GM19025 (cell line): Measurements from ENCODE around the gene TRIO.
"Not testable (repeated sequence)": the region's sequence is repeated elsewhere in the genome, so short reads cannot be mapped to it uniquely, and the experiment has no call there.

Experiments used
- ATAC-seq: cut with Tn5 transposase; IDR thresholded peaks from one replicate; pipeline ENCODE4 v1.9.1; 2021; ENCODE audit warnings: mild to moderate bottlenecking, low read depth, moderate library complexity; ENCODE audit not compliant: unreplicated experiment

TRIO gene

DNA sequence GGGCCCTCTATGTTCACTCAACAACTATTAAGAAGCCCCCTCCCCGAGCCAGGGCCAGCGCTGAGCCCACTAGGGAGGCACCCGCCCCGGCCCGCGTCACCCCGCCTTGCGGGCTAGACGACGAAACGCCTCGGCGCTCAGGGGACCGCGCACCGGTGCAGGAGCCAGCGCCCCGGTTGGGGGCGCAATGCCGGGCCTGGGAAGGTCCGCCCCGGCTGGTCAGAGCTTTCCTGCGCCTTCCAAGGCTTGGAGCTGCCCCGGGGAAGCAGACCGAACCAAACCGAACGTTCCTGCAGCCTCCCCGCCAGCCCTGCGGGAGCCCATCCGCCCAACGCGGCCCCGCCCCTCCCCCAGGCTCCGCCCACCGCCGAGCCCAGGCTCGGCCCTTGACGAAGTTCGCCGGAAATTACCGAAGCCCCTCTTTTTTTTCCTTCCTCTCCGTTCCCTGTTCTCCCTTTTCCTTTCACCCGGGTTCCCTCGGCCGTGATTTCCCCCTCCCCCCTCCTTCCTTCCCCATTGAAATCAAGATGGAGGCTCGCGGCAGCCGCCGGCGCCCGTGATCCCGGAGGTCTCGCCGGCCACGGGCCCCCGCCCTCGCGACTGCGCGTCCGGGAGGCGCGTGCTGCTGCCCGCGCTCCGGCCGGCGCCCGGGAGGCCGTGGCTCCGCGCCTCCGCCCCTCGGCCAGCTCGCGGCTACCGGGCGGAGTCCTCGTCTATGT lies at the start of gene TRIO:
Gene TRIO, plus strand, starts transcription at position 516 of the 719 bp plus-strand sequence. CDS start 384 bp downstream, outside the sequence.
- ATAC-seq, result peak; percentile 44

DNA sequence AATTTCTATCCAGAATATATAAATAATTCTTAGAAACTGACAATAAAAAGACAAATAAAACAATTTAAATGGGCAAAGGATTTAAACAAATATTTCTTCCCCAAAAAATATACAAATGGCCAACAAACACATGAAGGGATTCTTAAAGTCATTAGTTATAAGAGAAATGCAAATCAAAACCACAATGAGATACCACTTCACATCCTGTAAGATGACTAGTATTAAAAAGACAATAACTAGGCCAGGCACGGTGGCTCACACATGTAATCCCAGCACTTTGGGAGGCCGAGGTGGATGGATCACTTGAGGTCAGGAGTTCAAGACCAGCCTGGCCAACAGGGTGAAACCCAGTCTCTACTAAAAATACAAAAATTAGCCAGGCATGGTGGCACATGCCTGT lies 45.8 kb upstream of the TRIO start:
- ATAC-seq, result not testable (repeated sequence)

- no peak for ATAC-seq
Observed at GRCh38 chr5:14097998-14098471, 45.1 kb upstream of the TRIO start.

- no peak for ATAC-seq
Observed at GRCh38 chr5:14100281-14100680, 42.9 kb upstream of the TRIO start.

- ATAC-seq, result no peak
Observed at GRCh38 chr5:14101922-14102321, 41.2 kb upstream of the TRIO start.

DNA sequence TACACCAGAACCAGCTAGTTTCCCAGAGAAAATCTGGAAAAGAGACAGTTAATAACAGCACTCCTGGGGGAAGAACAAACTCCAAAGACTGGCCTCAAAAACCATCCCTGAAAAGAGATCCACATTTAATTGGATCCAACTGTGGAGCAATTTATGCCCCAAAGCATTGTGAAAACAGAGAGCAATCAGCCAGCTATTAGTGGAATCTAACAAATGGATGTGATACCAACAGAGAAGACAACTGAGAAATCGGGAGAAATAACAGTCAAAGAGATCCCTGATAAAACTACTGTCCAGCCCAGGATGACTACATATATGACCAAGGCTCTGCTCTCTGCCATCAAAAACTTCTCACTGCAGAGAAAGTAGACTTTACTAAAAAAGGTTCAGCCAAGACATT lies 40.5 kb upstream of the TRIO start:
- ATAC-seq, result no peak

GRCh38 chr5:14105718-14106410 lies 37.3 kb upstream of the TRIO start:
- ATAC-seq, result no peak

DNA sequence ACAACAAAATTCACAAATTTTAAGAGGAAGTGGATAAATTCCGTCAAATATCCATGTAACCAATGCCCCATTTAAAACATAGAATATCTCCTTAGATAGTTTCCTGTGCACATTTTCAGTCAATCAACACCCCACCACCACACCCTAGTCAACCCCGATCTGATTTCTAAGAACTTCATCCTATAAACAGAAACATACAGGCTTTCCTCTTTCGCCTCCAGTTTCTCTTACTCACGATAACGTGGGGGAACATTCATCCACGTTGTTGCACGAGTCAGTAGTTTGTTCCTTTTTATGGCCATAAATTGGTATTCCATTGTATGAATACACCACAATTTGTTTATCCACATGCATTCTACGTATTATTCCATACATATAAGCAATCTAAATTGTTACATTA lies 35.6 kb upstream of the TRIO start:
- ATAC-seq, result no peak

DNA sequence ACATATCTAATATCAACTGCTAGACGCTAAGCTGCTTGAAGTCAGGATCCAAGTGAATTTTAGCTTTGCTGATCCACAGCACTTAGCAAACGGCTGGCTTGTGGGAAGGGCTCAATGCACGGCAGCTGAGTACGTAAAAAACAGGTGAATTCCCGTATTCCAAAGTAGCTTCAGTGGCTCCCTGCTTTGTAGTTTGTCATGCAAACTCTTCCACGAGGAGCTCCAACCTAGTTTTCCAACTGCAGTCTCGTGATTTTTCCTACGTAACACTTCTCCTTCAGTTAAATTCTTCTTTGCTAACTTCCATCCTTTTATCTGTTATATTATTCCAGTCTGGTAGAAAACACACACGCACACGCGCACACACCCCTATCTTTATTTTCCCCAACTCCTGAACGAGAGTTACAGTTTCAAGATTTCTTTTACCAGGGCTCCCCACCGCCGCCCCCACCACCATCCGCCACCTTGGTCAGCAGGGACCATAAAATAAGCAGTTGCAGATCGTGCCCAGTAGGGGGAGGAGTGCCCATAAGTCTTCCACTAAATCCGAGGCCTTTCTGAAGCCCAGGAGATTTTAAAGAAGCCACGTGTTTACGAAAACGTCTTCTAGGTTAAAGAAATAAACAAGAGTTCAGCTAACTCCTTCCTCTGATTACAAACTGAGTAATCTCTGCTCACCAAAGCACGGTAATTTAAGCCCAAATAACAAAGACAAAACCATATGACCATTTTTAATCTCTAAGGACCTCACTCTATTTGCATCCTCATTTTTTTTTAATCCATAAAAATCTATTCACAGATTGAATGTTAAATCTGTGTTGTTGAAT lies 34.8 kb upstream of the TRIO start:
- ATAC-seq, result peak; percentile 52

GRCh38 chr5:14109041-14109747 lies 33.9 kb upstream of the TRIO start:
- ATAC-seq, result peak; percentile 88

GRCh38 chr5:14109771-14110170 lies 33.4 kb upstream of the TRIO start:
- ATAC-seq, result no peak

DNA sequence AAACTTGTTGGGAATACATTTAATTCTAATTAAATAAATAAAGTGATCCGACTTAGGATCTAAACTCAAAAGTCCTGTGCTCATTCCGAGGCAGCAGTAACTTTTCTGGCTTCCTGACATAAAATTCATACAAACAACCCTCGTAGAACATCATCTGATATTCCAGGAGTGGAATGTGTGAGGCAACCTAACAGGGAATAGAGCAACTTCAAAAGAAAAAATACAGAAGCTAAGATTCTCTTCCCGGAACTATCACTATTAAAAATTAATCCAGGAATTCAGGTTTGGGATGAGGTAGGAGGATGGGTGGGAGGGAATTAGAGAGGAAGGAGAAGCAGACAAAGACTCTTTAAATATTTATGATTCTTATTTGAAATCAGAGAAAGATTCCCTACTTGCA lies 32.9 kb upstream of the TRIO start:
- ATAC-seq, result no peak

GRCh38 chr5:14110680-14111079 lies 32.5 kb upstream of the TRIO start:
- ATAC-seq, result no peak

- ATAC-seq, result no peak
Observed at GRCh38 chr5:14112998-14113652, 30.0 kb upstream of the TRIO start.

DNA sequence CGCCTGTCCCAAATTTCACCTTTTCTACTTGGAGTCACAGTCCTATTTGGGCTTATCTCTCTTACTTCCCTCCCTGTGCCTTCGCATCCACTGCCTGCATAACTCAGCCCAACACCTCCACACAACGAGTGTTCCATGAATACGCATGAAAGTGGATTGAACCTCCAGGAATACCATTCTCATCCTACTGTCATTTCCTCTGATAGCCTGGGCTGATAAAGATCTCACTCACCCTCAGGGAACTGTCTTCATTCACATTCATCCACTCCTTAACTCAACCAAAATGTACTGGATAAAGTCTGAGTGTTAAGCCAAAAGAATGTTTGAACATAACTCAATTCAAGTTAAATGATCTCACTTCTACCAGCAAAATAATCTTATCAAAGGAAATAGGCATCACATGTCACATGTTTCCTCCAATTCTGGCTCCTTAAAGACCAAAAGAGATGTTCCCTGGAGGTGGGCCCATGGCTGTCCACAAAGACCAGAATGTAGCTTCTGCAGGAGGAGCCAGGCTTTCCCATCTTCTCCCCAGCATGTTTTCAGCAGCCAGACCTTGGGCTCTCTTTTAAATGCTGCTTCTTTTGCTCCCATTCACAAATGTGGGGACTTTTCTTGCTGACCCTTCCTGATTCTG lies 28.4 kb upstream of the TRIO start:
- no peak for ATAC-seq

- ATAC-seq, result no peak
Observed at GRCh38 chr5:14115323-14115895, 27.7 kb upstream of the TRIO start.

DNA sequence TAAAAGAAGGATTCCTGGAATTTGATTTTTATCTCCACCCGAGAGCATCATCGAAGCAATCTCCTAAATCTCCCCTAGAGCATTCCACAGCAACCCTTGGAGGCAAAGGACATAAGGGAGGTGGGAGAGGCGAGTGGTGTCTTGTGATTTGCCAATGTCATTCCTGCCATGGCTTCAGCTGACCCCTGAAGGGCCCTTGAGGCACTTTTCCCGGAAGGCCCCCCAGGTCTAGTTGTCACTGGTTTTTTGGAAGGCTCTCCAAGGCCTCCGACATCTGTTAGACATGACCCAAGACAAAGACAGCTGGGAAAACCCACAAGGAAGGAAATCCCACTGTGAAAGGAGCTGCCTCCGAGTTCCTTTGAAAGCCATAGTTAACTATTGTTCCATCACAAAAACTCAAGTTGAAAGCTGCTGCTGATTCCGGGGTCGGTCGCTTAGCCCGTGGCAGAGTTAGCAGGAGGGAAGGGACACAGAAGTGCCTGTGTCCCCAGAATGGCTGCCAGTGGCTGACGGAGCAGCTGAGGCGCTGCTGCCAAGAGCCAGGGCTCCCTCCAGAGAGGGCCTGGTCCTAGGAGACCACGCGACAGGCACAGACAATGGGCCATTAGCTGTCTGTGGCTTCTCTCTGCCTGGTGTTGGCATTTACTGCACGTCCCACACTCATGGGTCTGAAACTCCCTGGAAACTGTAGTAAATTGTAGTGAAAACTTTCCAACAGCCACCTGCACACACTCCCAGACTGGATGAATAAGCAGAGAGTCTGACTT lies 24.4 kb upstream of the TRIO start:
- no peak for ATAC-seq

GRCh38 chr5:14120176-14120575 lies 23.0 kb upstream of the TRIO start:
- no peak for ATAC-seq
